WTC11 (cell line): Measurements from ENCODE around the gene MDGA2. TPM values are rescaled to one million over a fixed set of nuclear protein-coding genes. Genes with fewer than 3 reads are reported as not detected.

Source experiments
- ATAC-seq: fragments of 200-7000 bp; cut with Tn5 transposase; 2 replicates; pipeline ENCODE4 v1.10.0; 2021; ENCODE audit warnings: mild to moderate bottlenecking, moderate library complexity
- CTCF ChIA-PET: fragments of 300-600 bp; sonication (Branson Sonifier 250); formaldehyde crosslinking; loops from one replicate; lab custom pipeline; 2021; ENCODE audit warnings: antibody characterized with exemption; lab: Charles Lee
- POLR2A ChIA-PET: fragments of 350-600 bp; sonication (Branson Sonifier 250); formaldehyde crosslinking; loops from one replicate; lab custom pipeline; 2021; ENCODE audit warnings: antibody characterized with exemption; lab: Charles Lee
- DNase-seq: peaks from one replicate; pipeline ENCODE4 v3.0.0; 2021; ENCODE audit warnings: low spot score
- H3K27ac Mint-ChIP-seq: 2 replicates; pipeline ENCODE4 v1.8.0; 2021; ENCODE audit warnings: mixed read lengths
- H3K27me3 Mint-ChIP-seq: 2 replicates; pipeline ENCODE4 v1.8.0; 2021; ENCODE audit warnings: low read depth, mild to moderate bottlenecking, moderate library complexity, mixed read lengths
- H3K36me3 Mint-ChIP-seq: 2 replicates; pipeline ENCODE4 v1.8.0; 2021; ENCODE audit warnings: mixed read lengths
- H3K4me1 Mint-ChIP-seq: 2 replicates; pipeline ENCODE4 v1.8.0; 2022; ENCODE audit warnings: mixed read lengths
- H3K4me3 Mint-ChIP-seq: 2 replicates; pipeline ENCODE4 v1.8.0; 2021; ENCODE audit warnings: mild to moderate bottlenecking, moderate library complexity, mixed read lengths
- H3K9me3 Mint-ChIP-seq: 2 replicates; pipeline ENCODE4 v1.8.0; 2021; ENCODE audit warnings: mixed read lengths
- CREM ChIP-seq: sonication (generic); formaldehyde crosslinking; IDR thresholded peaks from 2 replicates; pipeline ENCODE4 v1.8.1; 2022; ENCODE audit warnings: mild to moderate bottlenecking, missing genetic modification reagents, moderate library complexity
- ESRRA ChIP-seq: sonication (generic); formaldehyde crosslinking; IDR thresholded peaks from 2 replicates; pipeline ENCODE4 v1.8.1; 2022; ENCODE audit warnings: mild to moderate bottlenecking, missing genetic modification reagents, borderline replicate concordance
- FOXJ3 ChIP-seq: sonication (generic); formaldehyde crosslinking; IDR thresholded peaks from 2 replicates; pipeline ENCODE4 v1.9.0; 2021; ENCODE audit warnings: missing genetic modification reagents, mild to moderate bottlenecking, borderline replicate concordance
- GABPB1 ChIP-seq: sonication (generic); formaldehyde crosslinking; IDR thresholded peaks from 2 replicates; pipeline ENCODE4 v1.8.1; 2023; ENCODE audit warnings: mild to moderate bottlenecking, missing genetic modification reagents
- MYBL2 ChIP-seq: sonication (generic); formaldehyde crosslinking; IDR thresholded peaks from 2 replicates; pipeline ENCODE4 v1.8.1; 2023; ENCODE audit warnings: mild to moderate bottlenecking, moderate library complexity, missing genetic modification reagents
- SMAD4 ChIP-seq: sonication (generic); formaldehyde crosslinking; IDR thresholded peaks from 2 replicates; pipeline ENCODE4 v1.8.0; 2022; ENCODE audit warnings: mild to moderate bottlenecking, missing genetic modification reagents
- TCF7 ChIP-seq: sonication (generic); formaldehyde crosslinking; IDR thresholded peaks from 2 replicates; pipeline ENCODE4 v1.8.0; 2022; ENCODE audit warnings: mild to moderate bottlenecking, low read depth, missing genetic modification reagents, moderate library complexity
- total RNA-seq: library from RNA; stranded (reverse); gene quantifications from 3 replicates; pipeline ENCODE4 v1.2.3, GENCODE V29; 2021
- TF ChIP-seq, protein P1 (sequence below): sonication (generic); formaldehyde crosslinking; IDR thresholded peaks from 2 replicates; pipeline ENCODE4 v1.8.1; 2023; ENCODE audit warnings: mild to moderate bottlenecking, missing genetic modification reagents
- TF ChIP-seq, protein P2 (sequence below): fragments of 250-450 bp; sonication (Bioruptor Pico); IDR thresholded peaks from 2 replicates; pipeline ENCODE4 v1.9.0; 2021; ENCODE audit warnings: mild to moderate bottlenecking, borderline replicate concordance
- TF ChIP-seq, protein P3 (sequence below): sonication (generic); formaldehyde crosslinking; IDR thresholded peaks from 2 replicates; pipeline ENCODE4 v1.8.1; 2023; ENCODE audit warnings: mild to moderate bottlenecking, moderate library complexity, missing genetic modification reagents
- TF ChIP-seq, protein P4 (sequence below): fragments of 250-450 bp; sonication (Bioruptor Pico); IDR thresholded peaks from 2 replicates; pipeline ENCODE4 v1.8.0; 2021; ENCODE audit warnings: mild to moderate bottlenecking
- TF ChIP-seq, protein P5 (sequence below): sonication (generic); formaldehyde crosslinking; IDR thresholded peaks from 2 replicates; pipeline ENCODE4 v1.8.0; 2022; ENCODE audit warnings: mild to moderate bottlenecking, missing genetic modification reagents
- TF ChIP-seq, protein P6 (sequence below): sonication (generic); formaldehyde crosslinking; IDR thresholded peaks from 2 replicates; pipeline ENCODE4 v1.8.1; 2023; ENCODE audit warnings: mild to moderate bottlenecking, missing genetic modification reagents, borderline replicate concordance
- TF ChIP-seq, protein P7 (sequence below): sonication (generic); formaldehyde crosslinking; IDR thresholded peaks from 2 replicates; pipeline ENCODE4 v1.8.0; 2023; ENCODE audit warnings: mild to moderate bottlenecking, missing genetic modification reagents
- TF ChIP-seq, protein P8 (sequence below): sonication (generic); formaldehyde crosslinking; IDR thresholded peaks from 2 replicates; pipeline ENCODE4 v1.8.1; 2022; ENCODE audit warnings: missing genetic modification reagents, borderline replicate concordance

The MDGA2 gene
- total RNA-seq, 1 experiment from 2014 or later: 4.9 TPM

DNA sequence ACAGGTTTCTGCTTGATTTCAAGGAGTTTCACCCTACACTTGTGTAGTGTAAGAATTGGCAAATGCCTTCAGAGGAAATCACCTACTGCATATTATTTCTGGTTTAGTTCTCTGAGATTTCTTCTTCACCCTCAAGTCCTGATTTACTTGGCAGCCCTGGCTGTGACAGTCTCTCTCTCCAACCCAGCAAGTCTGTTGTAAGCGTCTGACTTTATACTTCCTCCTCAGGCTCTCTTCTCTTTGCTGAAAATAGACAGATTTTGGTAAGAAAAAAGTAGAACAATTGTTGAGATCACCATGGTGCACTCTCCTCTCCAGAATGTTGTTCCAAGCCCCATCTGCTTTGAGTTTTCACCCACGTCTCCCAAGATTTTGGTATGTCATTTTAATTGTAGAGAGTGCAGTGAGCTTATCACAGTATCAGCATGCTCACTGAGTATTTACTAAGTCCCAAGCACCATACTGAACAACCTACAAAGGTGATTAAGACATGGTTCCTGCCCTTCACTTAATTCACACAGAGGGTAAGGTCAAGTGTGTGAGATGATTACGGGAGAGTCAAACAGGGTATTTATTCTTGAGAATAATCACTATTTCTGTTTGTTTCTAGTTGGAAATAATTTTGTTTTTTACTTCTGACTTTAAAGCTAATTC lies 148.7 kb downstream of the MDGA2 start:
- Mint-ChIP-seq H3K4me1 (no peaks in the 10 kb centered on the region), H3K27ac (no peak overlapping the region), H3K27me3 (no peaks in the 10 kb centered on the region; the same call in 1 of the 2 replicates), H3K36me3 (peaks cover 28% of the 10 kb centered on the region), H3K4me3 (no peak overlapping the region), H3K9me3 (peaks cover 41% of the 10 kb centered on the region)
- DNase-seq (no peak), ATAC-seq (no peak)
- CTCF ChIA-PET: no interaction called here
- POLR2A ChIA-PET: no interaction called here
- no peak for TF ChIP-seq TCF7 (CRISPR knock-in tag)

DNA sequence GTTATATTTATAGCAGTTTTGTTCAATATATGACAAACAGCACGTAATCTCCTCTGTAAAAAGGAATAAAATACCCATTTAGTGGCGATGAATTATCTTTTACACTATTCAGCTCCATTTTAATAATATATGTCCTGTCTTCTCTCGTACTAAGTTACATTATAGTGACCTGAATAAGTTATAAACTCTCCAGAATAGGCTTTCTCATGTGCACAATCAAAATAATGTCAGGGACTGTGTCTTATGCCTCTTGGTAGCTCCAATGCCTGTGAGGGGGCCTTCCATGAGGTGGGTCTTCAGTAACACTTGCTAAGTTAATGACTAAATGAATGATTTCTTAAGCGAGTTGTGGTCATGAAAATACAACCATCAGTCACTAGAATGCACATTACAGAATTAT lies 150.9 kb downstream of the MDGA2 start:
- Mint-ChIP-seq H3K4me3 (no peak overlapping the region), H3K4me1 (no peaks in the 10 kb centered on the region), H3K27me3 (no peaks in the 10 kb centered on the region; the same call in 1 of the 2 replicates), H3K9me3 (peaks cover 28% of the 10 kb centered on the region), H3K27ac (no peak overlapping the region), H3K36me3 (peaks cover 7% of the 10 kb centered on the region; the same call in 1 of the 2 replicates)
- DNase-seq (no peak), ATAC-seq (no peak)
- CTCF ChIA-PET: no interaction called here
- POLR2A ChIA-PET: no interaction called here
- TF ChIP-seq CREM: no peak
- TF ChIP-seq, protein P1, sequence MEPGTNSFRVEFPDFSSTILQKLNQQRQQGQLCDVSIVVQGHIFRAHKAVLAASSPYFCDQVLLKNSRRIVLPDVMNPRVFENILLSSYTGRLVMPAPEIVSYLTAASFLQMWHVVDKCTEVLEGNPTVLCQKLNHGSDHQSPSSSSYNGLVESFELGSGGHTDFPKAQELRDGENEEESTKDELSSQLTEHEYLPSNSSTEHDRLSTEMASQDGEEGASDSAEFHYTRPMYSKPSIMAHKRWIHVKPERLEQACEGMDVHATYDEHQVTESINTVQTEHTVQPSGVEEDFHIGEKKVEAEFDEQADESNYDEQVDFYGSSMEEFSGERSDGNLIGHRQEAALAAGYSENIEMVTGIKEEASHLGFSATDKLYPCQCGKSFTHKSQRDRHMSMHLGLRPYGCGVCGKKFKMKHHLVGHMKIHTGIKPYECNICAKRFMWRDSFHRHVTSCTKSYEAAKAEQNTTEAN: no peak
- TF ChIP-seq, protein P2, sequence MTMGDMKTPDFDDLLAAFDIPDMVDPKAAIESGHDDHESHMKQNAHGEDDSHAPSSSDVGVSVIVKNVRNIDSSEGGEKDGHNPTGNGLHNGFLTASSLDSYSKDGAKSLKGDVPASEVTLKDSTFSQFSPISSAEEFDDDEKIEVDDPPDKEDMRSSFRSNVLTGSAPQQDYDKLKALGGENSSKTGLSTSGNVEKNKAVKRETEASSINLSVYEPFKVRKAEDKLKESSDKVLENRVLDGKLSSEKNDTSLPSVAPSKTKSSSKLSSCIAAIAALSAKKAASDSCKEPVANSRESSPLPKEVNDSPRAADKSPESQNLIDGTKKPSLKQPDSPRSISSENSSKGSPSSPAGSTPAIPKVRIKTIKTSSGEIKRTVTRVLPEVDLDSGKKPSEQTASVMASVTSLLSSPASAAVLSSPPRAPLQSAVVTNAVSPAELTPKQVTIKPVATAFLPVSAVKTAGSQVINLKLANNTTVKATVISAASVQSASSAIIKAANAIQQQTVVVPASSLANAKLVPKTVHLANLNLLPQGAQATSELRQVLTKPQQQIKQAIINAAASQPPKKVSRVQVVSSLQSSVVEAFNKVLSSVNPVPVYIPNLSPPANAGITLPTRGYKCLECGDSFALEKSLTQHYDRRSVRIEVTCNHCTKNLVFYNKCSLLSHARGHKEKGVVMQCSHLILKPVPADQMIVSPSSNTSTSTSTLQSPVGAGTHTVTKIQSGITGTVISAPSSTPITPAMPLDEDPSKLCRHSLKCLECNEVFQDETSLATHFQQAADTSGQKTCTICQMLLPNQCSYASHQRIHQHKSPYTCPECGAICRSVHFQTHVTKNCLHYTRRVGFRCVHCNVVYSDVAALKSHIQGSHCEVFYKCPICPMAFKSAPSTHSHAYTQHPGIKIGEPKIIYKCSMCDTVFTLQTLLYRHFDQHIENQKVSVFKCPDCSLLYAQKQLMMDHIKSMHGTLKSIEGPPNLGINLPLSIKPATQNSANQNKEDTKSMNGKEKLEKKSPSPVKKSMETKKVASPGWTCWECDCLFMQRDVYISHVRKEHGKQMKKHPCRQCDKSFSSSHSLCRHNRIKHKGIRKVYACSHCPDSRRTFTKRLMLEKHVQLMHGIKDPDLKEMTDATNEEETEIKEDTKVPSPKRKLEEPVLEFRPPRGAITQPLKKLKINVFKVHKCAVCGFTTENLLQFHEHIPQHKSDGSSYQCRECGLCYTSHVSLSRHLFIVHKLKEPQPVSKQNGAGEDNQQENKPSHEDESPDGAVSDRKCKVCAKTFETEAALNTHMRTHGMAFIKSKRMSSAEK (CRISPR knock-in tag): no peak
- TF ChIP-seq, protein P3, sequence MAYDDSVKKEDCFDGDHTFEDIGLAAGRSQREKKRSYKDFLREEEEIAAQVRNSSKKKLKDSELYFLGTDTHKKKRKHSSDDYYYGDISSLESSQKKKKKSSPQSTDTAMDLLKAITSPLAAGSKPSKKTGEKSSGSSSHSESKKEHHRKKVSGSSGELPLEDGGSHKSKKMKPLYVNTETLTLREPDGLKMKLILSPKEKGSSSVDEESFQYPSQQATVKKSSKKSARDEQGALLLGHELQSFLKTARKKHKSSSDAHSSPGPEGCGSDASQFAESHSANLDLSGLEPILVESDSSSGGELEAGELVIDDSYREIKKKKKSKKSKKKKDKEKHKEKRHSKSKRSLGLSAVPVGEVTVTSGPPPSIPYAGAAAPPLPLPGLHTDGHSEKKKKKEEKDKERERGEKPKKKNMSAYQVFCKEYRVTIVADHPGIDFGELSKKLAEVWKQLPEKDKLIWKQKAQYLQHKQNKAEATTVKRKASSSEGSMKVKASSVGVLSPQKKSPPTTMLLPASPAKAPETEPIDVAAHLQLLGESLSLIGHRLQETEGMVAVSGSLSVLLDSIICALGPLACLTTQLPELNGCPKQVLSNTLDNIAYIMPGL (CRISPR knock-in tag): no peak
- TF ChIP-seq, protein P4, sequence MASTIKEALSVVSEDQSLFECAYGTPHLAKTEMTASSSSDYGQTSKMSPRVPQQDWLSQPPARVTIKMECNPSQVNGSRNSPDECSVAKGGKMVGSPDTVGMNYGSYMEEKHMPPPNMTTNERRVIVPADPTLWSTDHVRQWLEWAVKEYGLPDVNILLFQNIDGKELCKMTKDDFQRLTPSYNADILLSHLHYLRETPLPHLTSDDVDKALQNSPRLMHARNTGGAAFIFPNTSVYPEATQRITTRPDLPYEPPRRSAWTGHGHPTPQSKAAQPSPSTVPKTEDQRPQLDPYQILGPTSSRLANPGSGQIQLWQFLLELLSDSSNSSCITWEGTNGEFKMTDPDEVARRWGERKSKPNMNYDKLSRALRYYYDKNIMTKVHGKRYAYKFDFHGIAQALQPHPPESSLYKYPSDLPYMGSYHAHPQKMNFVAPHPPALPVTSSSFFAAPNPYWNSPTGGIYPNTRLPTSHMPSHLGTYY: no peak
- TF ChIP-seq, protein P5, sequence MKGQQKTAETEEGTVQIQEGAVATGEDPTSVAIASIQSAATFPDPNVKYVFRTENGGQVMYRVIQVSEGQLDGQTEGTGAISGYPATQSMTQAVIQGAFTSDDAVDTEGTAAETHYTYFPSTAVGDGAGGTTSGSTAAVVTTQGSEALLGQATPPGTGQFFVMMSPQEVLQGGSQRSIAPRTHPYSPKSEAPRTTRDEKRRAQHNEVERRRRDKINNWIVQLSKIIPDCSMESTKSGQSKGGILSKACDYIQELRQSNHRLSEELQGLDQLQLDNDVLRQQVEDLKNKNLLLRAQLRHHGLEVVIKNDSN: no peak
- TF ChIP-seq FOXJ3 (CRISPR knock-in tag): no peak
- TF ChIP-seq, protein P6, sequence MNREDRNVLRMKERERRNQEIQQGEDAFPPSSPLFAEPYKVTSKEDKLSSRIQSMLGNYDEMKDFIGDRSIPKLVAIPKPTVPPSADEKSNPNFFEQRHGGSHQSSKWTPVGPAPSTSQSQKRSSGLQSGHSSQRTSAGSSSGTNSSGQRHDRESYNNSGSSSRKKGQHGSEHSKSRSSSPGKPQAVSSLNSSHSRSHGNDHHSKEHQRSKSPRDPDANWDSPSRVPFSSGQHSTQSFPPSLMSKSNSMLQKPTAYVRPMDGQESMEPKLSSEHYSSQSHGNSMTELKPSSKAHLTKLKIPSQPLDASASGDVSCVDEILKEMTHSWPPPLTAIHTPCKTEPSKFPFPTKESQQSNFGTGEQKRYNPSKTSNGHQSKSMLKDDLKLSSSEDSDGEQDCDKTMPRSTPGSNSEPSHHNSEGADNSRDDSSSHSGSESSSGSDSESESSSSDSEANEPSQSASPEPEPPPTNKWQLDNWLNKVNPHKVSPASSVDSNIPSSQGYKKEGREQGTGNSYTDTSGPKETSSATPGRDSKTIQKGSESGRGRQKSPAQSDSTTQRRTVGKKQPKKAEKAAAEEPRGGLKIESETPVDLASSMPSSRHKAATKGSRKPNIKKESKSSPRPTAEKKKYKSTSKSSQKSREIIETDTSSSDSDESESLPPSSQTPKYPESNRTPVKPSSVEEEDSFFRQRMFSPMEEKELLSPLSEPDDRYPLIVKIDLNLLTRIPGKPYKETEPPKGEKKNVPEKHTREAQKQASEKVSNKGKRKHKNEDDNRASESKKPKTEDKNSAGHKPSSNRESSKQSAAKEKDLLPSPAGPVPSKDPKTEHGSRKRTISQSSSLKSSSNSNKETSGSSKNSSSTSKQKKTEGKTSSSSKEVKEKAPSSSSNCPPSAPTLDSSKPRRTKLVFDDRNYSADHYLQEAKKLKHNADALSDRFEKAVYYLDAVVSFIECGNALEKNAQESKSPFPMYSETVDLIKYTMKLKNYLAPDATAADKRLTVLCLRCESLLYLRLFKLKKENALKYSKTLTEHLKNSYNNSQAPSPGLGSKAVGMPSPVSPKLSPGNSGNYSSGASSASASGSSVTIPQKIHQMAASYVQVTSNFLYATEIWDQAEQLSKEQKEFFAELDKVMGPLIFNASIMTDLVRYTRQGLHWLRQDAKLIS: no peak
- TF ChIP-seq, protein P7, sequence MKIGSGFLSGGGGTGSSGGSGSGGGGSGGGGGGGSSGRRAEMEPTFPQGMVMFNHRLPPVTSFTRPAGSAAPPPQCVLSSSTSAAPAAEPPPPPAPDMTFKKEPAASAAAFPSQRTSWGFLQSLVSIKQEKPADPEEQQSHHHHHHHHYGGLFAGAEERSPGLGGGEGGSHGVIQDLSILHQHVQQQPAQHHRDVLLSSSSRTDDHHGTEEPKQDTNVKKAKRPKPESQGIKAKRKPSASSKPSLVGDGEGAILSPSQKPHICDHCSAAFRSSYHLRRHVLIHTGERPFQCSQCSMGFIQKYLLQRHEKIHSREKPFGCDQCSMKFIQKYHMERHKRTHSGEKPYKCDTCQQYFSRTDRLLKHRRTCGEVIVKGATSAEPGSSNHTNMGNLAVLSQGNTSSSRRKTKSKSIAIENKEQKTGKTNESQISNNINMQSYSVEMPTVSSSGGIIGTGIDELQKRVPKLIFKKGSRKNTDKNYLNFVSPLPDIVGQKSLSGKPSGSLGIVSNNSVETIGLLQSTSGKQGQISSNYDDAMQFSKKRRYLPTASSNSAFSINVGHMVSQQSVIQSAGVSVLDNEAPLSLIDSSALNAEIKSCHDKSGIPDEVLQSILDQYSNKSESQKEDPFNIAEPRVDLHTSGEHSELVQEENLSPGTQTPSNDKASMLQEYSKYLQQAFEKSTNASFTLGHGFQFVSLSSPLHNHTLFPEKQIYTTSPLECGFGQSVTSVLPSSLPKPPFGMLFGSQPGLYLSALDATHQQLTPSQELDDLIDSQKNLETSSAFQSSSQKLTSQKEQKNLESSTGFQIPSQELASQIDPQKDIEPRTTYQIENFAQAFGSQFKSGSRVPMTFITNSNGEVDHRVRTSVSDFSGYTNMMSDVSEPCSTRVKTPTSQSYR (CRISPR knock-in tag): no peak
- no peak for TF ChIP-seq GABPB1 (CRISPR knock-in tag)
- no peak for TF ChIP-seq SMAD4 (CRISPR knock-in tag)
- no peak for TF ChIP-seq ESRRA (CRISPR knock-in tag)
- TF ChIP-seq, protein P8, sequence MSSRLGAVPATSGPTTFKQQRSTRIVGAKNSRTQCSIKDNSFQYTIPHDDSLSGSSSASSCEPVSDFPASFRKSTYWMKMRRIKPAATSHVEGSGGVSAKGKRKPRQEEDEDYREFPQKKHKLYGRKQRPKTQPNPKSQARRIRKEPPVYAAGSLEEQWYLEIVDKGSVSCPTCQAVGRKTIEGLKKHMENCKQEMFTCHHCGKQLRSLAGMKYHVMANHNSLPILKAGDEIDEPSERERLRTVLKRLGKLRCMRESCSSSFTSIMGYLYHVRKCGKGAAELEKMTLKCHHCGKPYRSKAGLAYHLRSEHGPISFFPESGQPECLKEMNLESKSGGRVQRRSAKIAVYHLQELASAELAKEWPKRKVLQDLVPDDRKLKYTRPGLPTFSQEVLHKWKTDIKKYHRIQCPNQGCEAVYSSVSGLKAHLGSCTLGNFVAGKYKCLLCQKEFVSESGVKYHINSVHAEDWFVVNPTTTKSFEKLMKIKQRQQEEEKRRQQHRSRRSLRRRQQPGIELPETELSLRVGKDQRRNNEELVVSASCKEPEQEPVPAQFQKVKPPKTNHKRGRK (CRISPR knock-in tag): no peak
- TF ChIP-seq MYBL2 (CRISPR knock-in tag): no peak
